WTC11 (cell line): Measurements from ENCODE around the gene CTCFL.

Experiments used
- ATF1 ChIP-seq: sonication (generic); formaldehyde crosslinking; IDR thresholded peaks from 2 replicates; pipeline ENCODE4 v1.8.1; 2023; ENCODE audit warnings: mild to moderate bottlenecking, moderate library complexity, missing genetic modification reagents
- CTCF ChIP-seq: fragments of 200-600 bp; IDR thresholded peaks from 2 replicates; pipeline ENCODE4 v1.8.0; 2022; ENCODE audit warnings: antibody characterized with exemption
- FOXK1 ChIP-seq: sonication (generic); formaldehyde crosslinking; IDR thresholded peaks from 2 replicates; pipeline ENCODE4 v1.8.0; 2022; ENCODE audit warnings: mild to moderate bottlenecking, moderate library complexity, missing genetic modification reagents
- HMGA2 ChIP-seq: fragments of 250-450 bp; sonication (Bioruptor Pico); IDR thresholded peaks from 2 replicates; pipeline ENCODE4 v1.4.0; 2021; ENCODE audit warnings: mild to moderate bottlenecking, moderate library complexity
- MLX ChIP-seq: sonication (generic); formaldehyde crosslinking; IDR thresholded peaks from 2 replicates; pipeline ENCODE4 v1.8.1; 2023; ENCODE audit warnings: mild to moderate bottlenecking, missing genetic modification reagents, moderate library complexity
- MYBL2 ChIP-seq: sonication (generic); formaldehyde crosslinking; IDR thresholded peaks from 2 replicates; pipeline ENCODE4 v1.8.1; 2023; ENCODE audit warnings: mild to moderate bottlenecking, moderate library complexity, missing genetic modification reagents
- NFYB ChIP-seq: sonication (generic); formaldehyde crosslinking; conservative IDR thresholded peaks from 2 replicates; pipeline ENCODE4 v1.8.0; 2022; ENCODE audit warnings: low read depth, missing genetic modification reagents
- NR3C1 ChIP-seq: sonication (generic); formaldehyde crosslinking; conservative IDR thresholded peaks from 2 replicates; pipeline ENCODE4 v1.8.1; 2023; ENCODE audit warnings: low read depth, mild to moderate bottlenecking, missing genetic modification reagents
- RORB ChIP-seq: fragments of 250-450 bp; sonication (Bioruptor Pico); IDR thresholded peaks from 2 replicates; pipeline ENCODE4 v1.9.0; 2021; ENCODE audit warnings: mild to moderate bottlenecking
- ZBTB43 ChIP-seq: sonication (generic); formaldehyde crosslinking; IDR thresholded peaks from 2 replicates; pipeline ENCODE4 v1.8.1; 2023; ENCODE audit warnings: mild to moderate bottlenecking, missing genetic modification reagents
- ZNF138 ChIP-seq: sonication (generic); formaldehyde crosslinking; conservative IDR thresholded peaks from 2 replicates; pipeline ENCODE4 v1.8.1; 2022; ENCODE audit warnings: mild to moderate bottlenecking, moderate library complexity, missing genetic modification reagents
- ZNF416 ChIP-seq: fragments of 250-450 bp; sonication (Bioruptor Pico); IDR thresholded peaks from 2 replicates; pipeline ENCODE4 v1.9.0; 2021; ENCODE audit warnings: mild to moderate bottlenecking, inconsistent platforms

GRCh38 chr20:57514273-57514751, 10.6 kb downstream of the CTCFL start:
- TF ChIP-seq FOXK1 (CRISPR knock-in tag) (no peak), NFYB (no peak), MLX (CRISPR knock-in tag) (no peak), ZBTB43 (CRISPR knock-in tag) (no peak), NR3C1 (CRISPR knock-in tag) (no peak), ATF1 (CRISPR knock-in tag) (no peak), CTCF (peak; percentile 49), ZNF416 (CRISPR knock-in tag) (no peak), RORB (CRISPR knock-in tag) (no peak), MYBL2 (CRISPR knock-in tag) (no peak), HMGA2 (CRISPR knock-in tag) (no peak), ZNF138 (CRISPR knock-in tag) (no peak)
